Measurements from ENCODE around the gene CD6. TPM values are rescaled to one million over a fixed set of nuclear protein-coding genes. Genes with fewer than 3 reads are reported as not detected.

CD6 gene
- total and polyA plus RNA-seq, 9 donors = 0.42 to 3.4 (median 0.69) TPM

GRCh38 chr11:60939855-60940254 lies 31.6 kb upstream of the CD6 start:
- TF ChIP-seq POLR2A (IDR thresholded peaks at IDR 0.05) = no peak
- TF ChIP-seq CTCF (IDR thresholded peaks at IDR 0.05) = no peak
- no peak for TF ChIP-seq EP300 (IDR thresholded peaks at IDR 0.05)
- DNase-seq = no peak
- intact Hi-C loops (cut with DNase I) = no loop called here
- Histone ChIP-seq H3K9me3 (no peaks in the 10 kb centered on the region), H3K36me3 (no peaks in the 10 kb centered on the region), H3K27ac (no peak overlapping the region), H3K27me3 (no peaks in the 10 kb centered on the region), H3K4me3 (no peak overlapping the region), H3K4me1 (ENCODE audit: insufficient read depth) (no peaks in the 10 kb centered on the region)
- WGBS, 3 donors = 42 to 51% (median 50%) methylated on average over 2 of the region's 2 CpGs

- no peak overlapping the region for H3K4me3 ChIP-seq
- intact Hi-C loops (cut with DNase I) = no loop called here
- H3K27ac ChIP-seq = no peak overlapping the region
- no peaks in the 10 kb centered on the region for H3K27me3 ChIP-seq
- no peaks in the 10 kb centered on the region for H3K36me3 ChIP-seq
- no peak for DNase-seq
- 79 to 90% (median 87%) methylated on average over 6 of the region's 6 CpGs for WGBS, 3 donors
- TF ChIP-seq CTCF (IDR thresholded peaks at IDR 0.05) (no peak), EP300 (IDR thresholded peaks at IDR 0.05) (no peak), POLR2A (IDR thresholded peaks at IDR 0.05) (no peak)
- no peaks in the 10 kb centered on the region for H3K9me3 ChIP-seq
- no peaks in the 10 kb centered on the region for H3K4me1 ChIP-seq (ENCODE audit: insufficient read depth)
Measured at GRCh38 chr11:60941371-60942119, 29.9 kb upstream of the CD6 start.

- no peak overlapping the region for H3K27ac ChIP-seq
Measured at GRCh38 chr11:60942219-60942618, 29.3 kb upstream of the CD6 start.

GRCh38 chr11:60942970-60943565 lies 28.4 kb upstream of the CD6 start:
- H3K27ac ChIP-seq = no peak overlapping the region
- no peaks in the 10 kb centered on the region for H3K36me3 ChIP-seq

More at GRCh38 chr11:60942219-60942618, 29.3 kb upstream of the CD6 start:
- no peak for TF ChIP-seq POLR2A (IDR thresholded peaks at IDR 0.05)
- TF ChIP-seq CTCF (IDR thresholded peaks at IDR 0.05) = no peak
- TF ChIP-seq EP300 (IDR thresholded peaks at IDR 0.05) = no peak
- DNase-seq = no peak
- H3K9me3 ChIP-seq = no peaks in the 10 kb centered on the region
- WGBS, 3 donors = 85 to 96% (median 92%) methylated on average over 4 of the region's 4 CpGs
- intact Hi-C loops (cut with DNase I) = no loop called here
- no peaks in the 10 kb centered on the region for H3K36me3 ChIP-seq
- H3K4me3 ChIP-seq = no peak overlapping the region
- no peaks in the 10 kb centered on the region for H3K27me3 ChIP-seq
- no peaks in the 10 kb centered on the region for H3K4me1 ChIP-seq (ENCODE audit: insufficient read depth)

More at GRCh38 chr11:60942970-60943565, 28.4 kb upstream of the CD6 start:
- intact Hi-C loops (cut with DNase I) = no loop called here
- DNase-seq = no peak
- no peaks in the 10 kb centered on the region for H3K4me1 ChIP-seq (ENCODE audit: insufficient read depth)
- no peaks in the 10 kb centered on the region for H3K27me3 ChIP-seq
- 10 to 29% (median 27%) methylated on average over 9 of the region's 9 CpGs for WGBS, 3 donors
- TF ChIP-seq POLR2A (IDR thresholded peaks at IDR 0.05) (no peak), CTCF (IDR thresholded peaks at IDR 0.05) (no peak)
- no peak overlapping the region for H3K4me3 ChIP-seq
- no peaks in the 10 kb centered on the region for H3K9me3 ChIP-seq

All from ovary (tissue), 9 donors.